ENCODE data around the gene NGF.

DNA sequence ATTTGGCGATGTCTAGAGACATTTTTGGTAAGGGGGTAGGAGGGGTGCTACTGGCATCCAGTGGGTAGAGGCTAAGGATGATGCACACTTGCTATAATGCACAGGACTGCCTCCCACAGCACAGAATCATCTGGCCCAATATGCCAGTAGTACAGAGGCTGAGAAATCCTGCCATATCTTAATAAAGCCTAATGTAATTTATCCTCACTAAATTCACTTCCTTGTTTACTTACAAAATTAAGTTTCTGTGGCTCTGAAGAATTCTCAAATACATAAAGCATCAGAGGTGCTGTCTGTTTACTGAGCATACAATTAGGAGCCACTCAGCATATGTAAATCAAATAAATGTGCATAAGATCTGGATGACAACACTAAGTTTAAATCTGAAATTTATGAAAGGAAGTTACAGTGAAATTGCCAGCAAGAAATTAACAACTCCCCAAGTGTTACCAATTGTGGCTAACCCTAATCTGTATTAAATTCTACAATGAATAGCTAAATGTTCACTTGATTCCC is 26.5 kb downstream of the NGF start:
- TF ChIP-seq, protein P1, sequence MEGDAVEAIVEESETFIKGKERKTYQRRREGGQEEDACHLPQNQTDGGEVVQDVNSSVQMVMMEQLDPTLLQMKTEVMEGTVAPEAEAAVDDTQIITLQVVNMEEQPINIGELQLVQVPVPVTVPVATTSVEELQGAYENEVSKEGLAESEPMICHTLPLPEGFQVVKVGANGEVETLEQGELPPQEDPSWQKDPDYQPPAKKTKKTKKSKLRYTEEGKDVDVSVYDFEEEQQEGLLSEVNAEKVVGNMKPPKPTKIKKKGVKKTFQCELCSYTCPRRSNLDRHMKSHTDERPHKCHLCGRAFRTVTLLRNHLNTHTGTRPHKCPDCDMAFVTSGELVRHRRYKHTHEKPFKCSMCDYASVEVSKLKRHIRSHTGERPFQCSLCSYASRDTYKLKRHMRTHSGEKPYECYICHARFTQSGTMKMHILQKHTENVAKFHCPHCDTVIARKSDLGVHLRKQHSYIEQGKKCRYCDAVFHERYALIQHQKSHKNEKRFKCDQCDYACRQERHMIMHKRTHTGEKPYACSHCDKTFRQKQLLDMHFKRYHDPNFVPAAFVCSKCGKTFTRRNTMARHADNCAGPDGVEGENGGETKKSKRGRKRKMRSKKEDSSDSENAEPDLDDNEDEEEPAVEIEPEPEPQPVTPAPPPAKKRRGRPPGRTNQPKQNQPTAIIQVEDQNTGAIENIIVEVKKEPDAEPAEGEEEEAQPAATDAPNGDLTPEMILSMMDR (IDR thresholded peaks at IDR 0.05; ENCODE audit: borderline replicate concordance, extremely low read depth, low read length, poor library complexity, severe bottlenecking) = no peak
- no peak for TF ChIP-seq EZH2 (IDR thresholded peaks at IDR 0.05; ENCODE audit: borderline replicate concordance, low read depth, low read length, severe bottlenecking)

Data from DND-41 (cell line).